ENCODE measurements around the gene MPRIP. TPM values are rescaled to one million over a fixed set of nuclear protein-coding genes. Genes with fewer than 3 reads are reported as not detected.

MPRIP gene
- polyA plus RNA-seq, 1 of the 3 experiments (the other 2 are of a cell fraction) = 64.4 TPM

GRCh38 chr17:17127730-17128291 lies 85.6 kb downstream of the MPRIP start:
- H3K4me3 ChIP-seq (ENCODE audit: low read depth in 2 of 2, low read length in 1 of 2) = no peak overlapping the region
- H3K36me3 ChIP-seq (replicated peaks in 1 of 2; ENCODE audit: control insufficient read depth in 1 of 2, insufficient read depth in 2 of 2, low read length in 1 of 2) = peaks cover 0 to 33% of the 10 kb centered on the region in 2 experiments
- H4K20me1 ChIP-seq (ENCODE audit: insufficient read depth) = peaks cover 59% of the 10 kb centered on the region
- H2AFZ ChIP-seq (ENCODE audit: low read depth) = no peak overlapping the region
- DNase-seq = no peak
- no peak overlapping the region for H3K4me2 ChIP-seq
- no peaks in the 10 kb centered on the region for H3K9me2 ChIP-seq
- H3K27ac ChIP-seq (ENCODE audit: low read depth in 2 of 2, low read length in 1 of 2) = no peak overlapping the region
- no peaks in the 10 kb centered on the region for H3K27me3 ChIP-seq (ENCODE audit: insufficient read depth)
- H3K9me3 ChIP-seq = no peaks in the 10 kb centered on the region
- CTCF ChIA-PET = interaction anchor here (4.3 kb wide), 1 partner anchor 14 kb away, joined by 22 read pairs; no protein-coding TSS in a partner anchor
- peaks cover 0 to 18% of the 10 kb centered on the region in 2 experiments; a peak in 1 of 4 replicates for H3K4me1 ChIP-seq (ENCODE audit: control insufficient read depth in 1 of 2, insufficient read depth in 2 of 2, low read depth in 1 of 2, low read length in 1 of 2)
- POLR2A ChIA-PET = interaction anchor here (1.0 kb wide), 1 partner anchor 127 kb away, joined by 3 read pairs; no protein-coding TSS in a partner anchor
- no peaks in the 10 kb centered on the region for H3F3A ChIP-seq (replicated peaks; ENCODE audit: insufficient read depth)
- peaks cover 55% of the 10 kb centered on the region for H3K79me2 ChIP-seq (ENCODE audit: insufficient read depth)
- no peak overlapping the region for H3K9ac ChIP-seq
- 89% methylated on average over 7 of the region's 11 CpGs for WGBS (ENCODE audit: low lambda C conversion rate)
- no peak for TF ChIP-seq JUND (IDR thresholded peaks at IDR 0.05)
- TF ChIP-seq RXRA (IDR thresholded peaks at IDR 0.05; ENCODE audit: borderline replicate concordance, low read depth) = no peak
- TF ChIP-seq ELF1 (IDR thresholded peaks at IDR 0.05) = no peak
- no peak for TF ChIP-seq TCF12 (IDR thresholded peaks at IDR 0.05)
- no peak for TF ChIP-seq MXI1 (IDR thresholded peaks at IDR 0.05; ENCODE audit: low read depth, low read length)
- TF ChIP-seq TAF1 (IDR thresholded peaks at IDR 0.05; ENCODE audit: borderline replicate concordance, low read depth, low read length) = no peak
- no peak for TF ChIP-seq EP300 (IDR thresholded peaks at IDR 0.05; ENCODE audit: borderline replicate concordance in 1 of 2, low read depth in 1 of 2, low read length in 1 of 2)
- no peak for TF ChIP-seq ZBTB33 (IDR thresholded peaks at IDR 0.05; ENCODE audit: borderline replicate concordance, low read depth)
- TF ChIP-seq, protein P1, sequence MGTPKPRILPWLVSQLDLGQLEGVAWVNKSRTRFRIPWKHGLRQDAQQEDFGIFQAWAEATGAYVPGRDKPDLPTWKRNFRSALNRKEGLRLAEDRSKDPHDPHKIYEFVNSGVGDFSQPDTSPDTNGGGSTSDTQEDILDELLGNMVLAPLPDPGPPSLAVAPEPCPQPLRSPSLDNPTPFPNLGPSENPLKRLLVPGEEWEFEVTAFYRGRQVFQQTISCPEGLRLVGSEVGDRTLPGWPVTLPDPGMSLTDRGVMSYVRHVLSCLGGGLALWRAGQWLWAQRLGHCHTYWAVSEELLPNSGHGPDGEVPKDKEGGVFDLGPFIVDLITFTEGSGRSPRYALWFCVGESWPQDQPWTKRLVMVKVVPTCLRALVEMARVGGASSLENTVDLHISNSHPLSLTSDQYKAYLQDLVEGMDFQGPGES (IDR thresholded peaks at IDR 0.05; ENCODE audit: low read depth, low read length) = no peak
- TF ChIP-seq FOSL2 (IDR thresholded peaks at IDR 0.05; ENCODE audit: borderline replicate concordance, low read depth) = no peak
- TF ChIP-seq, protein P2, sequence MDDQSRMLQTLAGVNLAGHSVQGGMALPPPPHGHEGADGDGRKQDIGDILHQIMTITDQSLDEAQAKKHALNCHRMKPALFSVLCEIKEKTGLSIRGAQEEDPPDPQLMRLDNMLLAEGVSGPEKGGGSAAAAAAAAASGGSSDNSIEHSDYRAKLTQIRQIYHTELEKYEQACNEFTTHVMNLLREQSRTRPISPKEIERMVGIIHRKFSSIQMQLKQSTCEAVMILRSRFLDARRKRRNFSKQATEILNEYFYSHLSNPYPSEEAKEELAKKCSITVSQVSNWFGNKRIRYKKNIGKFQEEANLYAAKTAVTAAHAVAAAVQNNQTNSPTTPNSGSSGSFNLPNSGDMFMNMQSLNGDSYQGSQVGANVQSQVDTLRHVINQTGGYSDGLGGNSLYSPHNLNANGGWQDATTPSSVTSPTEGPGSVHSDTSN (IDR thresholded peaks at IDR 0.05) = no peak
- no peak for TF ChIP-seq RCOR1 (IDR thresholded peaks at IDR 0.05; ENCODE audit: low read length)
- TF ChIP-seq NRF1 (IDR thresholded peaks at IDR 0.05; ENCODE audit: low read depth, low read length) = no peak
- no peak for TF ChIP-seq POLR2AphosphoS5 (IDR thresholded peaks at IDR 0.05; ENCODE audit: low read depth, low read length)
- TF ChIP-seq FOXJ3 (CRISPR knock-in tag; IDR thresholded peaks at IDR 0.05) = no peak
- no peak for TF ChIP-seq CHD2 (IDR thresholded peaks at IDR 0.05; ENCODE audit: low read length, partially characterized antibody)
